ENCODE measurements around the gene CLDN10. TPM values are rescaled to one million over a fixed set of nuclear protein-coding genes. Genes with fewer than 3 reads are reported as not detected.
"Not testable (repeated sequence)": the region's sequence is repeated elsewhere in the genome, so short reads cannot be mapped to it uniquely, and the experiment has no call there.

The CLDN10 gene
- total RNA-seq, 3 donors from 2014 or later, result 0.64 to 2.0 (median 1.0) TPM

DNA sequence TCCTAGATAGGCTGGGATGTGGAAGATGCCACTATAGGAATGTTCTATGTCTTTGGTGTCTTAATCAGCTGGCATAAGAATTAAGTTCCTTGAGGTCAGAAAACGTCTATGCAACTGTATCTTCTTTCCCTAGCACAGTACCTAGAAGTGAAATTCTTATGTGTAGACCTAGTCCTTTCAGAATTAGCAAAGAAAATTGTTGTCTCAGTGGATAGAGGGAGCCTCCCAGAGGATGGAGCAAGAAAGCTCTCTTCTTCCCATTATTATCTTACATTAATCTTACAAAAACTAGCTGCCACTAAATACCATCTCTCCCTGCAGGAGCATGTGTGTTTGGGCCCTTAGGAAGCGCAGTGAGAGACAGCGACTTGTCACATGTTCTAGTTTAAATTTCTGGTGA is 11.6 kb downstream of the CLDN10 start:
- TF ChIP-seq POLR2AphosphoS5 (IDR thresholded peaks at IDR 0.05), result no peak
- no peak for TF ChIP-seq POLR2A (IDR thresholded peaks at IDR 0.05)
- TF ChIP-seq, protein P1, sequence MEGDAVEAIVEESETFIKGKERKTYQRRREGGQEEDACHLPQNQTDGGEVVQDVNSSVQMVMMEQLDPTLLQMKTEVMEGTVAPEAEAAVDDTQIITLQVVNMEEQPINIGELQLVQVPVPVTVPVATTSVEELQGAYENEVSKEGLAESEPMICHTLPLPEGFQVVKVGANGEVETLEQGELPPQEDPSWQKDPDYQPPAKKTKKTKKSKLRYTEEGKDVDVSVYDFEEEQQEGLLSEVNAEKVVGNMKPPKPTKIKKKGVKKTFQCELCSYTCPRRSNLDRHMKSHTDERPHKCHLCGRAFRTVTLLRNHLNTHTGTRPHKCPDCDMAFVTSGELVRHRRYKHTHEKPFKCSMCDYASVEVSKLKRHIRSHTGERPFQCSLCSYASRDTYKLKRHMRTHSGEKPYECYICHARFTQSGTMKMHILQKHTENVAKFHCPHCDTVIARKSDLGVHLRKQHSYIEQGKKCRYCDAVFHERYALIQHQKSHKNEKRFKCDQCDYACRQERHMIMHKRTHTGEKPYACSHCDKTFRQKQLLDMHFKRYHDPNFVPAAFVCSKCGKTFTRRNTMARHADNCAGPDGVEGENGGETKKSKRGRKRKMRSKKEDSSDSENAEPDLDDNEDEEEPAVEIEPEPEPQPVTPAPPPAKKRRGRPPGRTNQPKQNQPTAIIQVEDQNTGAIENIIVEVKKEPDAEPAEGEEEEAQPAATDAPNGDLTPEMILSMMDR (IDR thresholded peaks at IDR 0.05), result no peak
- Histone ChIP-seq H3K4me3 (no peak overlapping the region), H3K27ac (no peak overlapping the region), H3K9me3 (no peaks in the 10 kb centered on the region), H3K4me1 (no peaks in the 10 kb centered on the region), H3K27me3 (no peaks in the 10 kb centered on the region), H3K36me3 (no peaks in the 10 kb centered on the region)
- no peak for DNase-seq (ENCODE audit: low spot score in 2 of 2)
- intact Hi-C loops (cut with DNase I; ENCODE audit: low total_unique reads), result no loop called here

- intact Hi-C loops (cut with DNase I; ENCODE audit: low total_unique reads), result no loop called here
- H3K36me3 ChIP-seq, result no peaks in the 10 kb centered on the region
- H3K27ac ChIP-seq, result no peak overlapping the region
- DNase-seq (ENCODE audit: low spot score in 2 of 2), result no peak
- no peaks in the 10 kb centered on the region for H3K4me1 ChIP-seq
- H3K9me3 ChIP-seq, result no peaks in the 10 kb centered on the region
- no peaks in the 10 kb centered on the region for H3K27me3 ChIP-seq
- no peak overlapping the region for H3K4me3 ChIP-seq
- TF ChIP-seq POLR2A (IDR thresholded peaks at IDR 0.05) (no peak), POLR2AphosphoS5 (IDR thresholded peaks at IDR 0.05) (no peak)
- TF ChIP-seq, protein P1 (IDR thresholded peaks at IDR 0.05), result no peak
Measured at GRCh38 chr13:95564733-95565291, 12.3 kb downstream of the CLDN10 start.

- DNase-seq (ENCODE audit: low spot score in 2 of 2), result not testable (repeated sequence)
Measured at GRCh38 chr13:95565758-95566157, 13.2 kb downstream of the CLDN10 start.

GRCh38 chr13:95568131-95568530 is 15.6 kb downstream of the CLDN10 start:
- Histone ChIP-seq H3K4me3 (no peak overlapping the region), H3K27me3 (no peaks in the 10 kb centered on the region), H3K9me3 (no peaks in the 10 kb centered on the region), H3K27ac (no peak overlapping the region), H3K36me3 (no peaks in the 10 kb centered on the region), H3K4me1 (no peaks in the 10 kb centered on the region)
- intact Hi-C loops (cut with DNase I; ENCODE audit: low total_unique reads), result no loop called here
- TF ChIP-seq POLR2A (IDR thresholded peaks at IDR 0.05), result no peak
- no peak for DNase-seq (ENCODE audit: low spot score in 2 of 2)

More at GRCh38 chr13:95565758-95566157, 13.2 kb downstream of the CLDN10 start:
- H3K27ac ChIP-seq; H3K4me3 ChIP-seq; H3K4me1 ChIP-seq; H3K27me3 ChIP-seq; H3K9me3 ChIP-seq; intact Hi-C loops (cut with DNase I; ENCODE audit: low total_unique reads); H3K36me3 ChIP-seq: not testable (repeated sequence)

DNA sequence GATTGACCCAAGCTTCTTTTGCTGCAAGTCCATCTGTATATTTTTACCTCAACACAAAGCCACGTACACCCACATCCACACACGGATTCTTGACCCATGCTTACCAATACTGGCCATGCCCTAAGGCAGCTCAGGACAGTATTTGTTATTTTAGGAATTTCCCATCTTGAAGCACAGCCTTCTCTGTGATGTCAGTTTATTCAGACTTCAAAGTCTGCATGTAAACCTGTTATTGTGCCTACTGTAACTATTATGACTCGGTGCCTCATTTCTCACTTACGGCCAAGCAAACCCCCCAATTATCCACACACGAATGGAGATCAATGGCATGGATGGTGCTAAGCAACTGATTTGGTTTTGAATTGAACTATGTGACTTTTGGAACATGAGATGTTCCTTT is 17.5 kb downstream of the CLDN10 start:
- H3K9me3 ChIP-seq, result no peaks in the 10 kb centered on the region
- intact Hi-C loops (cut with DNase I; ENCODE audit: low total_unique reads), result no loop called here
- H3K27ac ChIP-seq, result no peak overlapping the region
- no peaks in the 10 kb centered on the region for H3K36me3 ChIP-seq
- DNase-seq (ENCODE audit: low spot score in 2 of 2), result no peak
- no peaks in the 10 kb centered on the region for H3K4me1 ChIP-seq
- no peak overlapping the region for H3K4me3 ChIP-seq
- H3K27me3 ChIP-seq, result no peaks in the 10 kb centered on the region
- TF ChIP-seq POLR2AphosphoS5 (IDR thresholded peaks at IDR 0.05) (no peak), POLR2A (IDR thresholded peaks at IDR 0.05) (no peak)
- TF ChIP-seq, protein P1 (IDR thresholded peaks at IDR 0.05), result no peak

GRCh38 chr13:95571941-95572340 is 19.4 kb downstream of the CLDN10 start:
- intact Hi-C loops (cut with DNase I; ENCODE audit: low total_unique reads), result no loop called here
- Histone ChIP-seq H3K27ac (no peak overlapping the region), H3K4me1 (no peaks in the 10 kb centered on the region), H3K36me3 (no peaks in the 10 kb centered on the region), H3K4me3 (no peak overlapping the region), H3K9me3 (no peaks in the 10 kb centered on the region), H3K27me3 (no peaks in the 10 kb centered on the region)
- TF ChIP-seq, protein P1 (IDR thresholded peaks at IDR 0.05), result no peak
- TF ChIP-seq POLR2A (IDR thresholded peaks at IDR 0.05) (no peak), POLR2AphosphoS5 (IDR thresholded peaks at IDR 0.05) (no peak)
- DNase-seq (ENCODE audit: low spot score in 2 of 2), result no peak
